GM23248 (cell line): Measurements from ENCODE around the gene NFKB1.

Experiments used
- EZH2 ChIP-seq: fragments of 200-600 bp; sonication (generic); IDR thresholded peaks from 2 replicates; pipeline ENCODE4 v1.6.1; 2018; ENCODE audit warnings: antibody characterized with exemption, mild to moderate bottlenecking; ENCODE audit not compliant: insufficient read depth, poor library complexity, severe bottlenecking
- EZH2phosphoT487 ChIP-seq: fragments of 200-600 bp; sonication (generic); IDR thresholded peaks from 2 replicates; pipeline ENCODE4 v1.6.1; 2018; ENCODE audit warnings: antibody characterized with exemption, moderate library complexity, mild to moderate bottlenecking, low read depth; ENCODE audit not compliant: insufficient read depth

DNA sequence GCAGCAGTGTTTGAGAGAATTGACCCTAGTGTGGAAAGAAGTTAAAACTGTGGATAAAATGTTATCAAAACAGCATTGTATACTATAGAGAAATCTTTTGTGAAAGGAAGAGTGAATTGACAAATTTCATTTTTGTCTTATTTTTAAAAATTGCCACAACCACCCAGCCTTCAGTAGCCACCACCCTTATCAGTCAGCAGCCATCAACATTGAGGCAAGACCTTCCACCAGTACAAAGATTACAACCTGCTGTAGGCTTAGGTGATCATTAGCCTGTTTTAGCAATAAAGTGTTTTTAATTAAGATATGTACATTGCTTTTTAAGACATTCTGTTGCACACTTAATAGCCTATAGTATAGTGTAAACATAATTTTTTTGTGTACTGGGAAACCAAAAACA, 91.1 kb downstream of the NFKB1 start:
- no peak for TF ChIP-seq EZH2
- no peak for TF ChIP-seq EZH2phosphoT487
